Uterus (tissue), 4 donors: ENCODE measurements around the gene PRDM10. TPM values are rescaled to one million over a fixed set of nuclear protein-coding genes. Genes with fewer than 3 reads are reported as not detected.

Experiments used
- DNase-seq, 2 donors: peaks; one replicate each; pipeline ENCODE4 v3.0.0-alpha.2; 2019 to 2020
- H3K27ac ChIP-seq, 2 donors: fragments of 200-600 bp; sonication (generic); 1 replicate in 1 of 2; 2 replicates in 1 of 2; pipeline ENCODE4 v1.5.1; 2016 to 2018
- H3K27me3 ChIP-seq, 2 donors: fragments of 200-600 bp; sonication (generic); one replicate each; pipeline ENCODE4 v1.5.1; 2018 to 2019; ENCODE audit warnings: control low read depth in 1 of 2
- H3K36me3 ChIP-seq, 2 donors: fragments of 200-600 bp; sonication (generic); one replicate each; pipeline ENCODE4 v1.5.1; 2019; ENCODE audit warnings: control low read depth in 1 of 2
- H3K4me1 ChIP-seq, 2 donors: fragments of 200-600 bp; sonication (generic); one replicate each; pipeline ENCODE4 v1.5.1; 2018 to 2019; ENCODE audit warnings: control low read depth in 1 of 2
- H3K4me3 ChIP-seq, 2 donors: fragments of 200-600 bp; sonication (generic); 1 replicate in 1 of 2; 2 replicates in 1 of 2; pipeline ENCODE4 v1.5.1; 2018 to 2019; ENCODE audit warnings: mild to moderate bottlenecking in 1 of 2
- H3K9me3 ChIP-seq, 2 donors: fragments of 200-600 bp; sonication (generic); one replicate each; pipeline ENCODE4 v1.5.1; 2019; ENCODE audit warnings: control low read depth in 1 of 2
- POLR2A ChIP-seq, 2 donors: fragments of 450-650 bp; IDR thresholded peaks; one replicate each; pipeline ENCODE4 v1.6.1; 2016; ENCODE audit warnings: antibody characterized with exemption in 2 of 2, mild to moderate bottlenecking in 1 of 2, moderate library complexity in 1 of 2
- intact Hi-C: fragments of 100-400 bp; cut with DNase I; formaldehyde crosslinking; loops from one replicate; pipeline ENCODE4 v1.15.1; 2023; ENCODE audit warnings: low total_unique reads
- total RNA-seq, 4 donors: library from RNA; depleted of rRNA in 3 of 4; stranded (reverse); fragments of >200 nt in 3 of 4; gene quantifications; one replicate each; pipeline versions ENCODE4 v1.1.0 to v1.2.4, GENCODE V29; 2014 to 2023
- TF ChIP-seq, protein P1 (sequence below), 4 experiments: fragments of 200-600 bp in 2 of 4; fragments of 450-650 bp in 2 of 4; sonication (generic) in 2 of 4; IDR thresholded peaks; one replicate each; pipeline ENCODE4 v1.5.1; 2016 to 2019; ENCODE audit warnings: antibody characterized with exemption in 4 of 4, mild to moderate bottlenecking in 2 of 4, moderate library complexity in 1 of 4
- donor health status: DM: yes; HTN: yes; CAD: no.

PRDM10 gene
- total RNA-seq, 4 donors from 2014 or later = 0.29 to 18.6 (median 6.7) TPM

DNA sequence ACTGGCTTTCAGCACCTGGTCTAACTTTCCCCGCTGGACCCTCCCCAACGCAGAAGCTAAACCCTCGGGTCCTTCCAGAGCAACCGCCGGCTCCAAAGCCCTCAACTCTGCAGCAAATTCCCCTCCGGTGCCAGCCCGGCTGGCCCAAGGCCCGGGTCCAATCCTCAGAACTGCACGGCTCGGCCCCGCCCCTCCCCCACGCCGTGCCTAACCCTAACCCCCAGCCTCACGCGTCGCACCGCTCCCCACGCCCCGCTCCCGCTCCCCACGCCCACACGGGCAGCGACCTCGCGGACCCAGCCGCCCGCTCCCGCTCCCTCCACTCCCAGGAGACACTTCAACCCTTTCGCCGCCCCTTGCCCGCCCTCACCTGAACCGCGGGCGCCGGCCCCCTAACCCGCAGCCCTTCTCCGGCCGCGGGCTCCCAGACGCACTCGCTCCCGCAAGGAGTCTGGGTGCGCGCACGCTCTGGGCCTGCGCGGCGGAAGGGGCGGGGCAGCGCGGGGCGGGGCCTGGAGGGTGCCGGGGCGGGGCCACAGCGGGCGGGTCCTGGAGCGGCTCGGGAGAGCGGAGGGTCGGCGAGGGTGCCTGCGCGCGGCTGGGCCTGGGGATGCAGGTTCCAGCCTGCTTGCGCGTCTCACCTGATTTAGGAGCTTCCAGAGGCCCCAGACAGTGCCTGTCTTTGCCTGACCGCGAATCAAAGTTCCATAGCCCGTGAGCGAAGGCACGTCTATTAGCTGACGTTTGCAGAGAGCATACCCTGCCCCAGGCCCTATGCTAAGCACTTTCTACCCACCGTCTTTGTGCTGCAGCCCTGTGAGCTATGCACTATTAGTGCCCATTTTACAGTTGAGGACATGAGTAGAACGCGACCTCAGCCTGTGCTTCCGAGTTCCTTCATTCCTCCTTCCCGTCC, 107.3 kb downstream of the PRDM10 start, which contains the start of gene NFRKB:
NFRKB (minus strand) TSS at position 453 of the 916 bp plus-strand sequence. CDS start 2,729 bp downstream, outside the sequence.
- intact Hi-C loops = no loop called here
- peaks cover 0 to 6% of the 10 kb centered on the region in 2 donors for H3K4me1 ChIP-seq
- no peaks in the 10 kb centered on the region for H3K36me3 ChIP-seq
- TF ChIP-seq POLR2A (IDR thresholded peaks at IDR 0.05) = peak; percentile 28 to 64
- TF ChIP-seq, protein P1, sequence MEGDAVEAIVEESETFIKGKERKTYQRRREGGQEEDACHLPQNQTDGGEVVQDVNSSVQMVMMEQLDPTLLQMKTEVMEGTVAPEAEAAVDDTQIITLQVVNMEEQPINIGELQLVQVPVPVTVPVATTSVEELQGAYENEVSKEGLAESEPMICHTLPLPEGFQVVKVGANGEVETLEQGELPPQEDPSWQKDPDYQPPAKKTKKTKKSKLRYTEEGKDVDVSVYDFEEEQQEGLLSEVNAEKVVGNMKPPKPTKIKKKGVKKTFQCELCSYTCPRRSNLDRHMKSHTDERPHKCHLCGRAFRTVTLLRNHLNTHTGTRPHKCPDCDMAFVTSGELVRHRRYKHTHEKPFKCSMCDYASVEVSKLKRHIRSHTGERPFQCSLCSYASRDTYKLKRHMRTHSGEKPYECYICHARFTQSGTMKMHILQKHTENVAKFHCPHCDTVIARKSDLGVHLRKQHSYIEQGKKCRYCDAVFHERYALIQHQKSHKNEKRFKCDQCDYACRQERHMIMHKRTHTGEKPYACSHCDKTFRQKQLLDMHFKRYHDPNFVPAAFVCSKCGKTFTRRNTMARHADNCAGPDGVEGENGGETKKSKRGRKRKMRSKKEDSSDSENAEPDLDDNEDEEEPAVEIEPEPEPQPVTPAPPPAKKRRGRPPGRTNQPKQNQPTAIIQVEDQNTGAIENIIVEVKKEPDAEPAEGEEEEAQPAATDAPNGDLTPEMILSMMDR (IDR thresholded peaks at IDR 0.05) = peak in 2 of 4 experiments; percentile 26 to 27
- no peaks in the 10 kb centered on the region for H3K9me3 ChIP-seq
- DNase-seq = peak; percentile 83 to 89
- peak within 1 kb of the TSS; percentile 53 to 83 for H3K27ac ChIP-seq
- H3K4me3 ChIP-seq = peak within 1 kb of the TSS; percentile 46 to 90
- H3K27me3 ChIP-seq = no peaks in the 10 kb centered on the region

DNA sequence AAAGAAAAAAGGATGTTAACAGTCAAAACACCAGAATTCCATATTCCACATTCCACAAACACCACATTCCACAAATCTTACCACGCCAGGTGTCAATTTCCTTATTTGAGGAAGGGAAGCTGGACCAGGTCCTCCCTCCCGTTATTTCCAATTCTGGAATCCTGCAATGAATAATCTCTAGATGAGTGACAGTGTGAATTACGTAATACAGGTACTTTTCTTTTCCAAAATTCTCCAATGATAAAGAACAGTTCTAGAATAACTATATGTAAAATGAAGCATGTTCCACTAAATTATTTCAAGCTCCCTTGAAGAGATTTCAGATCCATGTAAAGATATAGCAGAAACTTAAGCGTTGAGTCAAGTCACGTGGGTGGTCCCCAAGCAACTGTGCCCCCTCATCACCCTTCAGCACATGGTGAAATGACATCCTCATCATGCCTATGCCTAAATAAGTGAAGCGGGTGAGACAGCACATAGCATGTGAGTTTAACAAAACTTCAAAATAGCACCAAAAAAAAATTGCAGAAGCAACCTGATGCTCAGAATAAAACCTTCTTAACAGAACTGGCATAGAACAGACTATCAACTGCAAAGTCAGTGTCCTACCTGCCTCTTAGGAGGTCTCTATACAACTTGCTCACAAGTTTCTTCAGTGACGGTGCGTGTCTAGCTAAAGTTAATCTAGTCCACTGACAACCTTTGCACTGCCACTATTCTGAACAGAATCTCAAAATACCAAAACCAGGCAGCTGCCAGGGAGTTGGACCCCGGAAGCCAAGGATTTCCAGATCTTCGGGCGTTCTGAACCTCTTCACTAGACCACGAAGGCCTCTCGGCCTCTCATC, 108.1 kb downstream of the PRDM10 start:
- Histone ChIP-seq H3K27ac (peak overlapping the region; percentile 53 to 83), H3K27me3 (no peaks in the 10 kb centered on the region), H3K4me1 (peaks cover 0 to 6% of the 10 kb centered on the region in 2 donors), H3K4me3 (peak overlapping the region; percentile 46 to 90), H3K36me3 (no peaks in the 10 kb centered on the region), H3K9me3 (no peaks in the 10 kb centered on the region)
- no peak for DNase-seq
- TF ChIP-seq, protein P1 (IDR thresholded peaks at IDR 0.05) = no peak
- no peak for TF ChIP-seq POLR2A (IDR thresholded peaks at IDR 0.05)
- intact Hi-C loops = no loop called here

GRCh38 chr11:129888451-129888850, 114.2 kb downstream of the PRDM10 start:
- no peaks in the 10 kb centered on the region for H3K36me3 ChIP-seq
- H3K27ac ChIP-seq = no peak overlapping the region
- H3K4me1 ChIP-seq = no peaks in the 10 kb centered on the region
- no peak overlapping the region for H3K4me3 ChIP-seq
- H3K27me3 ChIP-seq = no peaks in the 10 kb centered on the region
- intact Hi-C loops = no loop called here
- no peak for DNase-seq
- TF ChIP-seq, protein P1 (IDR thresholded peaks at IDR 0.05) = no peak
- no peak for TF ChIP-seq POLR2A (IDR thresholded peaks at IDR 0.05)
- H3K9me3 ChIP-seq = no peaks in the 10 kb centered on the region

- Histone ChIP-seq H3K4me1 (no peaks in the 10 kb centered on the region), H3K36me3 (no peaks in the 10 kb centered on the region), H3K4me3 (no peak overlapping the region), H3K9me3 (no peaks in the 10 kb centered on the region), H3K27me3 (no peaks in the 10 kb centered on the region), H3K27ac (no peak overlapping the region)
- intact Hi-C loops = no loop called here
- no peak for TF ChIP-seq POLR2A (IDR thresholded peaks at IDR 0.05)
- TF ChIP-seq, protein P1 (IDR thresholded peaks at IDR 0.05) = no peak
- no peak for DNase-seq
Measured at GRCh38 chr11:129885381-129885780, 117.3 kb downstream of the PRDM10 start.
